Esophagus squamous epithelium (tissue), 5 donors: ENCODE measurements around the gene PPM1A. TPM values are rescaled to one million over a fixed set of nuclear protein-coding genes. Genes with fewer than 3 reads are reported as not detected.

Source experiments
- DNase-seq: peaks from one replicate; lab custom pipeline; 2025; lab: John Stamatoyannopoulos, UW
- H3K27ac ChIP-seq, 4 donors: fragments of 200-600 bp; sonication (generic); one replicate each; pipeline ENCODE4 v1.5.1; 2016 to 2019; ENCODE audit warnings: mild to moderate bottlenecking in 1 of 4
- H3K27me3 ChIP-seq, 4 donors: fragments of 200-600 bp; sonication (generic); 1 replicate in 3 of 4; 2 replicates in 1 of 4; pipeline versions ENCODE4 v1.5.1 to v1.6.0; 2017 to 2021; ENCODE audit warnings: antibody characterized with exemption in 1 of 4
- H3K36me3 ChIP-seq, 3 donors: fragments of 200-600 bp; sonication (generic); one replicate each; pipeline ENCODE4 v1.5.1; 2016 to 2019
- H3K4me1 ChIP-seq, 3 donors: fragments of 200-600 bp; sonication (generic); one replicate each; pipeline ENCODE4 v1.5.1; 2017 to 2019
- H3K4me3 ChIP-seq, 4 donors: fragments of 200-600 bp; sonication (generic); 1 replicate in 3 of 4; 2 replicates in 1 of 4; pipeline ENCODE4 v1.5.1; 2016 to 2019; ENCODE audit warnings: mild to moderate bottlenecking in 2 of 4, moderate library complexity in 1 of 4
- H3K9me3 ChIP-seq, 3 donors: fragments of 200-600 bp; sonication (generic); one replicate each; pipeline ENCODE4 v1.5.1; 2016 to 2019
- POLR2A ChIP-seq, 4 donors: fragments of 450-650 bp; IDR thresholded peaks; one replicate each; pipeline ENCODE4 v1.6.1; 2017; ENCODE audit warnings: antibody characterized with exemption in 4 of 4, mild to moderate bottlenecking in 4 of 4, moderate library complexity in 3 of 4
- WGBS, 2 donors: methylation state at CpG; one replicate each; pipeline ENCODE4 v1.1.5; 2018; 5-methylcytosine and 5-hydroxymethylcytosine counted together
- intact Hi-C: fragments of 100-400 bp; cut with DNase I; formaldehyde crosslinking; loops from one replicate; pipeline ENCODE4 v1.15.0; 2022
- total RNA-seq, 4 donors: library from RNA; depleted of rRNA; stranded (reverse); fragments of >200 nt; gene quantifications; one replicate each; pipeline ENCODE4 v1.1.0, GENCODE V29; 2016
- TF ChIP-seq, protein P1 (sequence below), 6 experiments: fragments of 450-650 bp in 4 of 6; fragments of 200-600 bp in 2 of 6; sonication (generic) in 2 of 6; IDR thresholded peaks; one replicate each; pipeline ENCODE4 v1.5.1; 2016 to 2019; ENCODE audit warnings: antibody characterized with exemption in 6 of 6, mild to moderate bottlenecking in 4 of 6, moderate library complexity in 4 of 6
- donor health status: DM: yes; HTN: yes; CAD: no.

The PPM1A gene
- total RNA-seq, 4 donors from 2014 or later = 16.7 to 34.3 (median 22.7) TPM

DNA sequence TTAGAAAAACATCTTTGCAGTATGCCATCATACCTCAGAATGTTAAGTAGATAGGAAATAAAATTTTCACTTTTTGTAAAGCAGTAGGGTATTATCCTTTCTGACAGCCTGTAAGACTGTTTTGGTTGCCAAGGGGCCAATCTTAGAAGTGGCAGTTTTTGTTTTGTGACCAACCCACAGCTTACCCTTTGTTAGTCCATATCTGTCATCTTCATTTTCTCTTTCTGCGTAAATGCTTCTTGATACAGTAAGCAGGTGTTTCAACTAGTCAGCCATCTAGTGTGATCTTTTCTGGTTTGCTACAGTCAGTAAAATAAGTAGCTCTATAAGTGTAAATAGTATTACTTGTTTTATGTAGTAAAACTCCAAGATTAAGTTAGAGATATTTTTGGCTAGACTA lies 8.8 kb downstream of the PPM1A start:
- peaks cover 0 to 33% (median 0%) of the 10 kb centered on the region in 3 donors for H3K4me1 ChIP-seq
- no peak for DNase-seq
- intact Hi-C loops = no loop called here

DNA sequence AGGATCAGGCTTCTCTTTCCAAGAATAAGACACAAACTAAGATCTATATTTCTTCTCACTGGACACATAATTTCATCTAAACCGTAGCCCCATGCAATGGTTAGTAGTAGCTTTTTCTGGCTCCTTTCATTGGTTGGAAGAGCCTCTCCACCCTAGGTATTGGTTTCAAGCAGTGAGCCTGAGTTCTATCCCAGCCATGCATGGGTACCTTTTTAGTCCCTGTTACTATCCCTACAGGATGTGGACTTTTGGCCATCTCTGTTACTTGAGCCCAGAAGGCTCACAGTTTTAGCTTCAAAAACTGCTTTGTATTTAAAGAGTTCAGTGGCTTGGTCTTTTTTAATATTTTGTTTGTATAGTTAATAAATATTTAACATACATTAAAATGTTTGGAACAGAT lies 16.1 kb downstream of the PPM1A start:
- TF ChIP-seq, protein P1, sequence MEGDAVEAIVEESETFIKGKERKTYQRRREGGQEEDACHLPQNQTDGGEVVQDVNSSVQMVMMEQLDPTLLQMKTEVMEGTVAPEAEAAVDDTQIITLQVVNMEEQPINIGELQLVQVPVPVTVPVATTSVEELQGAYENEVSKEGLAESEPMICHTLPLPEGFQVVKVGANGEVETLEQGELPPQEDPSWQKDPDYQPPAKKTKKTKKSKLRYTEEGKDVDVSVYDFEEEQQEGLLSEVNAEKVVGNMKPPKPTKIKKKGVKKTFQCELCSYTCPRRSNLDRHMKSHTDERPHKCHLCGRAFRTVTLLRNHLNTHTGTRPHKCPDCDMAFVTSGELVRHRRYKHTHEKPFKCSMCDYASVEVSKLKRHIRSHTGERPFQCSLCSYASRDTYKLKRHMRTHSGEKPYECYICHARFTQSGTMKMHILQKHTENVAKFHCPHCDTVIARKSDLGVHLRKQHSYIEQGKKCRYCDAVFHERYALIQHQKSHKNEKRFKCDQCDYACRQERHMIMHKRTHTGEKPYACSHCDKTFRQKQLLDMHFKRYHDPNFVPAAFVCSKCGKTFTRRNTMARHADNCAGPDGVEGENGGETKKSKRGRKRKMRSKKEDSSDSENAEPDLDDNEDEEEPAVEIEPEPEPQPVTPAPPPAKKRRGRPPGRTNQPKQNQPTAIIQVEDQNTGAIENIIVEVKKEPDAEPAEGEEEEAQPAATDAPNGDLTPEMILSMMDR (IDR thresholded peaks at IDR 0.05) = no peak
- no peak for TF ChIP-seq POLR2A (IDR thresholded peaks at IDR 0.05)
- peaks cover 0 to 4% (median 0%) of the 10 kb centered on the region in 3 donors for H3K4me1 ChIP-seq

More for the DNA sequence above, 8.8 kb downstream of the PPM1A start:
- Histone ChIP-seq H3K27me3 (no peaks in the 10 kb centered on the region), H3K9me3 (no peaks in the 10 kb centered on the region), H3K27ac (no peak overlapping the region), H3K36me3 (no peaks in the 10 kb centered on the region), H3K4me3 (no peak overlapping the region)
- WGBS, 2 donors = 91% methylated on average over 1 of the region's 1 CpG
- TF ChIP-seq POLR2A (IDR thresholded peaks at IDR 0.05) = no peak
- TF ChIP-seq, protein P1 (IDR thresholded peaks at IDR 0.05) = no peak

DNA sequence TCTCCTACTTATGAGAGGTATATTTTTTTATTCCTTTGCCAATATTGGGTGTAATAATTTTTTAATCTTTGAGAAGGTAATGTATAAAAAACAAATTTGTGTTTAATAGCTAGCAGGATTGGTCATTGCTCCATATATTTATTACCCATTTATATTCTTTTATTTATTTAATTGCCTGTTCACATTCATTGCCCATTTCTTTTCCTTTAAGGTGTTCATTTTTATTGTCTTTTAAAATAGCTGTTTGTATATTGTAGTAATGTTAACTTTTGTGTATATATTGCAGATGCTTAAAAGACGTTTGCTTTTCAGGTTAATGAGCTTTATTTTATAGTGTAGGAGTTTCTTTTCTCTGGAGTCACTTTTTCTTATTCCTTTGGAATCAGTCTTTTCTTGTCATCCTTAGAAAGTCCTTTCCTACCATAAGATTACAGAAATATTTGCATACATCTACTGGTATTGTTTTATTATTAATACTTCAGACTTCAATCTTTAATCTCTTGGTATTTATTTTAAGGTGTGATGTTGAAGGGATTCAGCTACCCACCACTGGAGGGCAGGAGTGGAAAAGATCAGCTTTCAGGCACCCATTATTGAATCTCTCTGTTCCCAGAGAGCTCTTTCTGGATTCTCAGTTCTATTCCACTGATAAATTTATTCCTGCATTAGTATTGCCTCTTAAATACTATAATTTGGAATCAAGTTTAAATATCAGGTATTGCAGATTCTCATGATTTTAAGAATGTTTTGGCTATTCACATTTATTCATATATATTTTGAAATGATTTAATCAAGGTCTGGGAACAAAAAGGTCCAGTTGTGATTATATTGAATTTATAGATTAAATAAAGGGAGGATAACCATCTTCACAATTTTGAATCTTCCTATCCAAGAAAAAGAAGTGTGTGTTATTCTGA lies 17.3 kb downstream of the PPM1A start:
- Histone ChIP-seq H3K9me3 (peaks cover 0 to 13% (median 0%) of the 10 kb centered on the region in 3 donors), H3K4me1 (peaks cover 0 to 4% (median 0%) of the 10 kb centered on the region in 3 donors), H3K27me3 (no peaks in the 10 kb centered on the region), H3K36me3 (peaks cover 0 to 8% (median 0%) of the 10 kb centered on the region in 3 donors), H3K27ac (no peak overlapping the region), H3K4me3 (no peak overlapping the region)
- DNase-seq = no peak
- no peak for TF ChIP-seq POLR2A (IDR thresholded peaks at IDR 0.05)
- TF ChIP-seq, protein P1 (IDR thresholded peaks at IDR 0.05) = peak in 5 of 6 experiments; percentile 8 to 52 (median 24)
- intact Hi-C loops = no loop called here
- 84 to 94% methylated on average over 1 of the region's 1 CpG for WGBS, 2 donors

More for the DNA sequence above, 16.1 kb downstream of the PPM1A start:
- no peak for DNase-seq
- peaks cover 0 to 13% (median 0%) of the 10 kb centered on the region in 3 donors for H3K9me3 ChIP-seq
- WGBS, 2 donors = 93 to 100% methylated on average over 1 of the region's 1 CpG
- H3K27me3 ChIP-seq = no peaks in the 10 kb centered on the region
- H3K4me3 ChIP-seq = no peak overlapping the region
- intact Hi-C loops = no loop called here
- no peak overlapping the region for H3K27ac ChIP-seq
- H3K36me3 ChIP-seq = peaks cover 0 to 4% (median 0%) of the 10 kb centered on the region in 3 donors

DNA sequence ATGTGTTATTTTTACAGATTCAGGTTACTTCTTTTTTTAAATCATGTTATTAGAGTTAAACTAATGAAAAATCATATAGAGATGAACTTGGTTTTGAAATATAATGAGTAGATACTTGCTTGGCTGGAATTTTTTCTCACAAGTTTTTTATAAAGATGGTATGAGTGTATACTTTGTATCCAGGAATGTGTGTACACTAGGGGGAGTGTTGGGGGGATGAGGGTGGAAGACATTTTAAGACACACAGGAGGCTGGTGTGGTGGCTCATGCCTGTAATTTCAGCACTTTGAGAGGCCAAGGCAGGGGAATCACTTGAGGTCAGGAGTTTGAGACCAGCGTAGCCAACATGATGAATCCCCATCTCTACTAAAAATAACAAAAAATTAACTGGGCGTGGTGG lies 23.2 kb downstream of the PPM1A start:
- H3K4me3 ChIP-seq = no peak overlapping the region
- H3K27me3 ChIP-seq = no peaks in the 10 kb centered on the region
- TF ChIP-seq, protein P1 (IDR thresholded peaks at IDR 0.05) = no peak
- no peak for TF ChIP-seq POLR2A (IDR thresholded peaks at IDR 0.05)
- no peak for DNase-seq
- no peaks in the 10 kb centered on the region for H3K9me3 ChIP-seq
- intact Hi-C loops = no loop called here
- peaks cover 0 to 4% (median 0%) of the 10 kb centered on the region in 3 donors for H3K36me3 ChIP-seq
- 83 to 91% methylated on average over 2 of the region's 2 CpGs for WGBS, 2 donors
- peaks cover 0 to 32% (median 0%) of the 10 kb centered on the region in 3 donors for H3K4me1 ChIP-seq
- no peak overlapping the region for H3K27ac ChIP-seq

DNA sequence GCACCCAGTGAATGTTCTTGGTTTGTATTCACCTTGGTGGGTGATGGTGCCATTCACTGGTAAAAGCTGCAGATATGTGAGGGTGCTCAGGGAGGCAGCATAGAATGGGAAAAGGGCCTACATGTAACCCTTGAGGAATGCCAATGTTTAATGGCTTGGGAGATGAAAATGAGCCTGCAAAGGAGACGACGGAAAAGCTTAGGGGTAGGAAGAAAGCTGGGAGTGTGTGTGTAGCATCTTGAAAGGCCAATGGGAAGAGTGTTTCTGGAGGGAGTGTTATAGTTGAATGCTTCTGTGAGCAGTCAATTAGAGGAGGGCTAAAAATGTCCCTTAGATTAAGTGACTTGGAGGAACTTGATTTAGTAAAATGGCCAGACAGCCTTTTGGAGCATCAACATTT lies 24.9 kb downstream of the PPM1A start:
- Histone ChIP-seq H3K4me1 (peaks cover 0 to 45% (median 0%) of the 10 kb centered on the region in 3 donors), H3K36me3 (peaks cover 0 to 6% (median 0%) of the 10 kb centered on the region in 3 donors), H3K9me3 (no peaks in the 10 kb centered on the region), H3K4me3 (no peak overlapping the region), H3K27me3 (no peaks in the 10 kb centered on the region), H3K27ac (no peak overlapping the region)
- TF ChIP-seq POLR2A (IDR thresholded peaks at IDR 0.05) = no peak
- TF ChIP-seq, protein P1 (IDR thresholded peaks at IDR 0.05) = no peak
- intact Hi-C loops = no loop called here
- WGBS, 2 donors = 92 to 94% methylated on average over 2 of the region's 2 CpGs
- DNase-seq = no peak
